NCI-H1048 (cell line): ENCODE data around the gene PGP.

Experiments
- DNase-seq: peaks from one replicate; lab custom pipeline; 2025; lab: John Stamatoyannopoulos, UW

Gene PGP

DNA sequence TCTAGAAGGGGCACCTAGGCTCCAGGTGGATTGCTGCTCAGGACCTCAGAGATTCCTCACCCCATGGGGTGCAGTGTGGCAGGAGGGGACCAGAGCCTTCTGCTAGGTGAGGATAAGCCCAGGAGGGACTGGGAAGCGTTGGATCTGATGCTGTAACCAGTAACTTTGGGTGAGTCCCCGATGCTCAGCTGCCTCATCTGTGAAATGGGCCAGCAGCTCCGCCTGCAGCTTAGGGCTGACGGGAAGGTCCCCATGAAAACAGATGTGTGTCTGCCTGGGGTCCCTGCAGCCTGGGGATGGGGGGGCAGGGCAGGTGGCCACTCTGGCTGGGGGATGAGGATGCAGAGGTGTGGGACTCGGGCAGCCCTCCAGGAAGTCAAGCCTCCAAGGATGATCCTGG lies 15.5 kb downstream of the PGP start:
- DNase-seq: no peak

DNA sequence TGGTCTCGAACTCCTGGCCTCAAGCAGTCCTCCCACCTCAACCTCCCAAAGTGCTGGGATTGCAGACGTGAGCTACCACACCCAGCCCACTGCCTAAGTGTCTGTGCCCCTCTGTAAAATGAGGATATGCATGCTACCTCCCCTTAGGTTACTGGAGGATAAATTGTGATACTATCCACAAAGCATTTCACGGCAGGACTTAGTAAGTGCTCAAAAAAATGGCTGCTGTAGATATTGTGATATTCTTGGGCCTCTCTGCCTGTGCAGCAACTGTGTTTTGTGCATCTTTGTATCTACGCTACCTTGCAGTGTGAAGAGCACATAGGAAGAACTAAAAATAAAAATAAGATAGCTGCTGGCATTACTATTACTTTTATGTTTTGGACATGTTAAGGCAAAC lies 16.4 kb downstream of the PGP start:
- DNase-seq: no peak

DNA sequence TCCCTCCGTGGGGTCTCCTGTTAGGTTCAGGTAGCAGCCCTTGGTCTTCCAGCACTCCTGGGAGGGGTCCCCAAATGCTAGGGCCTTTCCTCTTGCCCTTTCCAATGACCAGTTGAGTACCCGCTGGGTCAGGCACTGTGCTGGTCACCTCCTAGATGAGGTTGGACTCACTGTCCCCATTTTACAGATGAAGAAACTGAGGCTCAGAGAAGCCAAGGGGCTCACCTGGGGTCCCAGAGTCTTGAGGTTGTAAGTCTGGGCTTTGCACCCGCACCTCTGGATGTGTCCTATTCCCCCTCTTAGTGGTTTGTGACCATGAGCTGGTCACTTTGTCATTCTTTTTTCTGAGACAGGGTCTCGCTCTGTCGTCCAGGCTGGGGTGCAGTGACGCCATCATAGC lies 16.9 kb downstream of the PGP start:
- DNase-seq: no peak

DNA sequence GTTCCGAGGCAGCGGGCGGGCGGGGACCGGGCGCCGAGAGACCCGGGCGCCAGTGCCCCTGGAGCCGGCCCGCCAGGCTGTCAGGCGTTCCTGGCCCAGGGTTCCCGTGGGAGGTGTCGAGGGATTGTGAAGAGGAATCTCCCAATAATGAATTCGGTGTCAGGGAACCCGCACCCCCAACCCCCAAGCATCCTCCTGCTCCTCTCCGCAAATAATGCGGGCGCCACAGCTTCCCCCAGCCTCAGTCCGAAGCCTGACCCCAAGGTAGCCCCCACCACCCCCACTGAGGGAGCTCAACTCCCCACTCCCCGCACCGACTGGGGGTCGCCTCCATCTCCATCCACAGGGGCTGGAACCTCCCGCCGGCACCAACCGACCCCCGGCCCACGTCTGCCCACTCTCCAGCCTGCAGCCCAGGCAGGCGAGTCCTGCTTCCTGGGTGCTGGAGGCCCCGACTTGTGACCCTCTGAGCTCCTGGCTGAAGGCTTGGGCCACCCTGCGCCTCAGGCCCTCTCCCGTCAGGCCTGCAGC lies 17.6 kb downstream of the PGP start:
- no peak for DNase-seq

DNA sequence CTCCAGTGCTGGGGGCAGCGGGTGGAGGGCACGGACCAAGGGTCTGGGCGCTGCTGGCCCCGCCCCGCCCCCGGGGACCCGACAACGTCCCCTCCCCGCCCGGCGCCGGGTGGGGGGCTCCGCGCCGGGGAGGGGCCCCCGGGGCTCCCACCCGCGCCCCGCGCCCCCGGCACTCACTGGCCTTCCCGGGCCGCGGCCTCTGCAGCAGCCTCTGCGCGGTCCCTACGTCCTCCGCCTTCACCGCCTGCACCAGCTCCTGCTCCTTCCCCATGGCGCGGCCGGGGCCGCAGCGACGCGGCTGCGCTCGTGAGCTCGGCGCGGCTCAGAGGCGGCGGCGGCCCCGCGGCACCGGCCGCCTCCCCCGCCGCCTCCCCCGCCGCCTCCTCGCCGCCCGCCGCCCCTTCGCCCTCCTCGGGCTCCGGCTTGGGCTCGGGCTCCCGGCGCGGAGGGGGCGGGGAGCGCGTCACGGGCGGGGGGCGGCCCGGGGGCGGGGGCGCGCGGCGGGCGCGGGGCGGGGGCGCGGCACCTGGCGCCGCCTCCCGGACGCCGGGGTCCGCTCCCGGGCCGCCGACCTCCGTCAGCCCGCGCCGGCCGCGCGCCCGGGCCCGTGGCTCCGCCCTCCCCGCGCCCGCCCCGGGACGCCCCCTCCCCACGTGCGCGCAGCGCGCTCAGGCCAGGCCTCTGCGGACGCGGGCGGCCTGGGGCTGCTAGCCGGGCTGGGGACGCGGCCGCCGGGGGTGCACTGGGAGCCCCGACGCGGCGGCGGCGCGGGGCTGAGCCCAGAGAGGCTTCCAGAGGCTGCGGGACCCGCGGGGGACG lies 18.3 kb downstream of the PGP start, which contains the start of gene CASKIN1:
Gene CASKIN1 (minus strand): TSS at position 444 of the 819 bp plus-strand sequence. CDS start 173 bp downstream, at position 271.
- DNase-seq: no peak

DNA sequence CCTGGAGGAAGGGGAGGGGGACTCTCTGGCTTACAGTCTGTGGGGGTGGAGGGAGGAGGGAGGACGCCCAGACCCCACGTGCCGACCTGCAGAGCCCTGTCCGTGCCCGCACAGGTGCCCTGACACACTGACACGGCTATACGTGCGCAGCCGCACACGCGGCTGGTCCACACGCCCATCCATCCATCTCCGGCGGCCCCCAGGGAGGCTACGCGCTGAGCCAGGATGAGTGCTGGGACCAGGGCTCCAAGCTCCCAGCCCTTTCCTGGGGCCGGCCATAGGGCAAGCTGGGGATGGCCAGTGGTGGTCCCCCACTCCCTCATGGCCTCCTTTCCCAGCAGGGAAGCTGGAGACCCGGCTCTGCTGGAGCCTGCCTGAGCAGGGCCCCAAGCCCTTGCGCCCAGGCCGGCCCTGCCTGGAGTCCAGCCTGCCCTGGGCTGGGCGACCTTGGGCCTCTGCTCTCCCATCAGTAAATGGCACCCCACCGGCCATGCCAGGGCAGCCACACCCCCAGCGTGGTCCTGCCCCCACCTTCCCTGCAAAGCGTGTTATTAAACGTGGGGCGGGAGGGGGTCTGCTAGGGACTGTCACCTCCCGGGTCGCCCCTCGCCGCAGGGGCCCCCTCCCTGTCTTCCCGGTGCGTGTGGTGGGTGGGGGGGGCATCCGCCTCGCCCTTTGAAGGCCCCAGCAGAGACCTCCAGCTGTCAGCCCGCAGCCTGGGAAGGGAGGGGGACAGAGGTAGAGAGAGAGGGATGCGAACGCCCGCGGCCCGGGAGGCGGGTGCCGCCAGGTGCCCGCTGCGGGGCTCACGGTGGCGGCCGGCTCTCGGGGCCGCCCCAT lies 19.1 kb downstream of the PGP start:
- DNase-seq: no peak

DNA sequence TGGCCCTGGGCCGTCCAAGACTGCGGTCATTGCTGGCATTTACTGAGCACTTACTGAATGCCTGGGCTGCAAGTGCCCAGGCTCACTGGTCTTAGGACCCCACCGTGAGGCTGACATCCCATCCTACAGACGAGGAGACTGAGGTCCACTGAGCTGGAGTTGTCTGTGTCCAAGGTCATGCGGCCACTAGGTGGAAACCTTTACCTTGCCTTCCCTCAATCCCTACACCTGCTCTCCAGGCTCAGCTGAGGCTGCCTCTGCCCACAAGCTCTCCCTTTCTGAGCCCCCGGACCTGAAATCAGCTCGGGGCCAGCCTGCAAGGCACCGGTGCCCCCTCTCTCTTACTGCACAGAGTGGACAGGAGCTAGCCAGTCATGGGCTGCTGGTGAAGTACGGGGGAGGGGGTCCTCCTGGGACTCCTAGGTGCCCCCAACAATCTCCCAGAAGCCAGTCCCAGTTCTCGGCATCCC lies 19.8 kb downstream of the PGP start:
- no peak for DNase-seq

DNA sequence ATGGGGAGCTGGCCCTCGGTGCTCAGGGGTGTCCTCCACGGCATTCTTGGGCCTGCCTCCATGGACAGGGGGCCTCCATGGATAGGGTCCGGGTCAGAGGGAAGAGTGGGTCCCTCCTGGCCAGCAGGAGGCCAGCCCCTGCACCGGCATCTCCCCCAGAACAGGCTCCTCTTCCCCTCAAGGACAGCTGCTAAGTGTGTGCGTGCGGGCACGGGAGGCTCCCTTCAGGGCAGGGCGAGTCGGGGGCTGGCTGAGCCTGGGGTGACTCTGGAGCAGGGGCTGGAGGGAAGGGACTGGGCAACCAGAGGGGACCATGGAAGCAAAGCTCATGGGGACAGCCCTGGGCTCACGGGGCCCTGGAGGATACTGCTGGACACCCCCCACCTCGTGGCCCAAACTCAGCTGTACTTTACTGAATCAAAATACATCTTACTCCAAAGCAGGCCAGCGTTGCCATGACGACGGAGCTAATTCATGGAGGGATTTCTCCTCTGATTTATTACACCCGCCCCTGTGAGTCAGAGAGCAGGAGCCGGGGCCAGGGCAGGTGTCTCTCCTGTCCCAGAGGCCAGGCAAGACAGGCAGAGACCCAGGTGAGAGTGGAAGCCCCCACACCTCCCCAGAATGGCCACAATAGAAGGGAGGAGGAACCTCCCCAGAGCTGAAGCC lies 20.3 kb downstream of the PGP start:
- DNase-seq: no peak

DNA sequence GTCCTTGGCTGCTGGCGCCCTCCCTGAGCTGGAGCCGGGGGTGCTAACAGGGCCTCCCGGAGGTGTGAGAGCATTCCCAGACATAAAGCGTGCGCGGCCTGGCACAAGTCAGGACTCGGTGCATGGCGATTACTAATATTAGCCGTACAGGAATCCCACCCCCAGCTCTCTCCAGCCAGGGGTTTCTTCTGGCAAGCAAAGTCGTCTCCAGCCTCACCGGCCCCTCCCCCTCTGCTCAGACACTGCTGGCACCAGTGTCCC lies 23.3 kb downstream of the PGP start:
- no peak for DNase-seq

DNA sequence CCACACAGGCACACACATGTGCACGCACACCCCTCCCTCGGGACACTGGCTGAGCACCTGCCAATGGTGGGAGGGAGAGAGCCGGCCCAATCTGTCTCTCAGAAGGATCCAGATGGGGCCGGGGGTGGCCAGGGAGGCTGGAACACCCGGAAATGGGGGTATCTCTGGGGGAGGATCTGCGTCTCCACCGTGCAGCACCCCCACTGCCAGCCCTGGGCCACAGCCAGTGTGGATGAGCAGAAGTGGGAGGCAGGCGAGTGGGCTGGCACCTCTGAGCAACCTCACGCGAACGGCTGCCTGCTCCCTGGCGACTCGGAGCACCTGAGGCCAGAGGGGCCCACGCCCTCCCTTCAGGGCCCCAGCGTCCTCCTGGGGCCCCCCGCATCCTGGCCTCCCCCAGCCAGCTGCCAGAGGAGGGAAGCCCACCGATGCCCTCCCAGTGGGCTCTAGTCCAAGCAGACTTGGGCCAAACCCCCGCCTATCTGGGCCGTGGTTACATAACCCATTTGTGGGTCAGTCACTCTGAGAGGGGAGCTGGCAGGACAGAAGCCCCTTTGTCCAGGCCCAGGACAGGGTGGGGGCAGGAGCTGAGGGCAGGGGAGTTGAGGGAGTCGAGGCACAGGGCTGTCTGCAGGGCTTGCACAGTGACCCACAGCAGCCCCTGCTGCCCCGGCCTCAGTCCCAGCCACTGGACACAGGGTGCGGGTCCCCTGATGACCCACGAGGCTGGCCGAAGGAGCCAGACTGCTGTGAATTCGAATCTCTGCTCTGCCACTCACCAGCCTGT lies 23.8 kb downstream of the PGP start:
- DNase-seq: no peak

DNA sequence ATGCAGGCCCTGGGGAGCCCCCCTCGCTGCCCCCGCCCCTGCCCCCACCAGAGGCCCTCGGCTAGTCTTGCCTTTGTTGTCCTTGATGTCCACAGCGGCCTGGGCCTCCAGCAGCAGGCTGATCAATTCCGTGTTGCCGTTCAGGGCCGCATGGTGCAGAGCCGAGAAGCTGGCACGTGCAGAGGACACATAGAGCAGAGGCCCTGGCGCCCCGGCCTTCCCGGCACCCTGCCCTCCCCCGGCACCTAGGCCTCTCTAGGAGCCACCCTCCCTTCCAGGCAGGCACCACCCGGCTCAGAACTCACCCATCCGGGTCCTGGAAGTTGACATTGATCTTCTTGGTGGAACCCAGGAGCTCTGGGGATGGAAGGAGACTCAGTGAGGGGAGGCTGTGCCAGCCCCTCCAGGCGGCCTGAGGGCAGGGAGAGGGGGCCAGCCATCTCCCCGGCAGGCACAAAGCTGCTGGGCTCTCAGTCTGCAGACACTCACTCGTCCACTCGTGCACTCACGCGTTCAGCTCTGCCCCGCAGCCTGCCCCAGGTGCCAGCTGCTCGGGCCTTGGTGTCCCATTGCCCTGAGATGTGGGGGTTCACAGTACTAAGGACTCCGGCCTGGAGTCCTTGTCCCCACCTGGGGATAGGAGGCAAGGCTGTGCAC lies 24.5 kb downstream of the PGP start:
- no peak for DNase-seq

DNA sequence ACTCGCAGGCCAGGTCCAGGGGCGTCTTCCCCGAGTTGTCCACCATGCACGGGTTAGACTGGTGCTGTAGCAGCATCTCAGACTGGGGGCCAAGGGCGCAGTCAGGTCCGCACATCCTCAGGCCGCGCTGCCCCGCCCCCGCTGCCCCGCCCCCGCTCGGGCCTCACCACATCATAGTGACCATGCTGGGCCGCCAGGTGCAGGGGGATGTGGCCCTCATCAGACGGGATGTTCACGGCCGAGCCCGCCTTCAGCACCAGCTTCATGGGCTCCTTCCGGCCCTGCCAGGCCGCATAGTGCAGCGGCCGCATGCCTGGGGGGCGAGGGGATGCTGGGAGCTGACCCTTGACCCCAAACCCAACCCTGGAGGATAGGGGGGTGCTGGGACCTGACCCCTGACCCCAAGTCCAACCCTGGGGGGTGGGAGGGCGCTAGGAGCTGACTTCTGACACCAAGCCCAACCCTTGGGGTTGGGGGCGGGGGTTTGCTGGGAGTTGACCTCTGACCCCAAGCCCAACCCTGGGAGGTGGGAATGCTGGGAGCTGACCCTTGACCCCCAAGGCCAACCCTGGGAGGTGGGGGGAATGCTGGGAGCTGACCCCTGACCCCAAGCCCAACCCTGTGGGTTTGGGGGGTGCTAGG lies 25.3 kb downstream of the PGP start:
- DNase-seq: no peak

DNA sequence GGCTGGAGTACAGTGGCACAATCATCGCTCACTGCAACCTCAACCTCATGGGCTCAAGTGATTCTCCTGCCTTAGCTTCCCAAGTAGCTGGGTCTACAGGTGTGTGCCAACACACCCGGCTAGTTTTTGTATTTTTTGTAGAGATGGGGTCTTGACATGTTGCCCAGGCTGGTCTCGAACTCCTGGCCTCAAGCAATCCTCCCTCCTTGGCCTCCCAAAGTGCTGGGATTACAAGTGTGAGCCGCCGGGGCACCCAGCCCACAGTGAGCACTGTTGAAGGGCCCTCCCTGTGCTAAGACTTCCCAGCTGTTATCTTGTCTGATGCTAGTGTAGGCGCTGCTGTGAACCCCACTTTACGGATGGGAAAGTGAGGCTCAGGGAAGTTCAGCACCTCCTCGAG lies 26.2 kb downstream of the PGP start:
- no peak for DNase-seq

DNA sequence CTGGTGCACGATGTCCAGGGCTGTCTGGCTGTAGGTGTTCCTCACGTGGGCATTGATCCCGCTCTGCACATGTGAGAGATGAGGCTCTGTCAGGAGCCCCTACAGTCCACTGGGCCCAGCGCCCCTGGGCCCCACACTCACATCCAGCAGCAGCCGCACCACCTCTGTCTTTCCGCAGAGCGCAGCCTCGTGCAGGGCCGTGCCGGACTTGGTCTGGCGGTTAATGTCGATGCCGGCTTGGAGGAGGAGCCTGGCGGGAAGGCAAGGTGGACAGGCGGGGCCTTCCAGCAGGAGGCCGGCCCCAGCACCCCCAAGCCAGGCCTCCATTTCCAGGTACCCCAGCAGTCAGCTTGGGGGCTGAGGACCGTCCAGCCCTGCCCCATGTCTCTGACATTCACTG lies 27.4 kb downstream of the PGP start:
- no peak for DNase-seq

DNA sequence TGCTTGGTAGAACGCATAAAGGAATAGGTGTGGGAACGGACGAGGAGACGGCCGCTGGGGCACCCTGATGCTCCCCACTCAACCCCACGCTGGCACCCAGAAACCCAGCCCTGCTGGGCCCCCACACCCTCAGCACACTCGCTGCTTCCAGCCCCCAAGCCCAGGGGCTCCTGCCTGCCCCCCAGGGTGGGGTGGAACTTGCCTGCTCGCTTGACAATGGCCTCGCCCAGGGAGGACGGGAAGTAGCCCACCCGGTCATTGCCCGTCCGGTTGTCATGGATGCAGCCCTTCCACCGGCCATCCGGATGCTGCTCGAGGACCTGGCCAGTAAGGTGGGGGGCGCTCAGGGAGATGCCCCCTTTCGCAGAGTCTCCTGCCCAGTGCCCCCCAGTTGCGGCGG lies 28.1 kb downstream of the PGP start:
- DNase-seq: no peak

DNA sequence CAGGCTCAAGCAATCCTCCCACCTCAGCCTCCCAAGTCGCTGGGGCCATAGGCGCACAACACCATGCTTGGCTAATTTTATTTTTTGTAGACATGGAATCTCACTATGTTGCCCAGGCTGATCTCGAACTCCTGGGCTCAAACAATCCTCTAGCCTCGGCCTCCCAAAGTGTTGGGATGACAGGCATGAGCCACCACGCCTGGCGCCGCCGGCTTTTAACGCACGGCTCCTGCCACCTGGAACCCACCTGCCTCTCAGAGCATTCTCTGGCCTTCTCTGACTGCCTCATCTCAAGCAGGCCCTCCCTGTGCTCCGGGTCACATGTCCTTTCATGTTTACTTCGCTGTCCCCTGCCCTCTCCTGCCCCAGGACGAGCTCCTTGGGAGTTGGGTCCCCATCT lies 28.6 kb downstream of the PGP start:
- no peak for DNase-seq

DNA sequence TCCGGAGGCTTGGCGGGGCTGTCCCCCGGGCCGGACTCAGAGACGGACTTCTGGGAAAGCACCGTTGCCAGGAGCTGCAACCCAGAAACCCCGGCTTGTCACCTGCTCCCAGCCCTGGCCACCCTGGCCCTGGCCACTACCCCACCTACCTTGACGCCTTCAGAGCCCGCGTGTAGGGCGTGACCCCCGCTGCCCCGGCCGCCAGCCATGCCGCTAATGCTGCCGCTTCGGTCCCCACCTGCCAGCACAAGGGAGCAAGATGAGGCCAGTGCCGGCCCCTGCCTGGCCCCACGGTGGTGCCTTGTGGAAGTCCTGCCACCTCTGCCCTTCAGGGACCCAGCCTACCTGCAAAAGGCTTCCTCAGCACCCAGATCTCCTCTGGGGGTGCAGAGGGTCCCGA lies 29.7 kb downstream of the PGP start:
- DNase-seq: no peak

DNA sequence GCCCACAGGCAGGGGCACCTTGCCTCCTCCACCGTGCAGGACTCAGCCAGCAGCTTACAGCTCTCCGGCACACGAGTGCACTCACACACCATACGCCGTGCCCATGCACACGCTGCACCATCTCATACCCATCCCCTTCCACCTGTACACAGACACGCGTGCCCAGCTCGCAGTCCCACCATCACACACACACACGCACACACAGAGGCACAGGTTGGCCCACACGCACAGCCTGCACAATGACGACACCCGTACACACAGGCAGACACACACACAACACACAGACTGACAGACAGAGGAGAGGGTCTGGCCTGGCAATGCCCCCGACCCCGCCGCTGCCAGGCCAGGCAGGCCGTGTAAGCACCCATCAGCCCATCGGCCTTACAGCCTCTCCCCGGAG lies 30.3 kb downstream of the PGP start:
- no peak for DNase-seq

DNA sequence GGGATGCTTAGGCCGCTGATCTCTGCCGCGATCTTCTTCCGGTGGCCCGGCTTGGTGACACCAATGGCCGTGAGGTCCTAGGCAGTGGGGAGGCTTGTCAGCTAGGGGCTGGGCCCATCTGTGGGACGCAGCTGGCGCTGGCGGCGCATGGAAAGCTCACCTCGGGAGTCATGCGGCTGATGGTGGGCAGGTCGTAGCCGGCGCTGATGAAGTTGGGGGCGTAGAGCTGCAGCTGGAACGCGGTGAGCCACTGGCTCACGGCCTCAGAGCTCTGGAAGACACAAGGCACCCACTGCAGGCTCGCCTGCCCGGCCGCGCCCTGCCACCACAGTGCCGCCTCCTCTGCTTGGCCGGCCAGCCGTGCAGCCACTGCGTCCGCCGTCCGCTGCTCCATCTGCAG lies 31.0 kb downstream of the PGP start:
- DNase-seq: no peak

DNA sequence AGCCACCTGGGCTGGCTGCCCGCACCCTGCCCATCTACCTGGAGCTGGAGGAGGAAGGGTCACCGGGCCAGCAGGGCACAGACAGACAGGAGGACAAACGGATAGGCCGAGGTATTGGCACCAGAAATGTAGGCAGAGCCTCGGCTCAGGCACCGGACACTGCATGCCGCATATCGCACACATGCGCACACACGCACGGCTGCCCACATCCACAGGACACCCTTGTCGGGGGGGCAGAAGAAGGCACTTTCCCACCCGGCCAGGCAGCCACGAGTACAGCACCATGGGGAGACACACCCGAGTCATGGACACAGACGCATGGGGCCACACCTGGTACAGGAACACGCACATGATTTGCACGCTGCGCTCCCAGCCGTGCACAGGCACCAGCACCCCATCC lies 32.7 kb downstream of the PGP start:
- DNase-seq: no peak
